GM21367 (cell line): Measurements from ENCODE around the gene CENPB.
A peak's percentile ranks its signal among the peaks of the same experiment; 100 is the strongest.

Experiments
- ATAC-seq: cut with Tn5 transposase; IDR thresholded peaks from one replicate; pipeline ENCODE4 v1.9.1; 2021; ENCODE audit not compliant: unreplicated experiment

Gene CENPB

DNA sequence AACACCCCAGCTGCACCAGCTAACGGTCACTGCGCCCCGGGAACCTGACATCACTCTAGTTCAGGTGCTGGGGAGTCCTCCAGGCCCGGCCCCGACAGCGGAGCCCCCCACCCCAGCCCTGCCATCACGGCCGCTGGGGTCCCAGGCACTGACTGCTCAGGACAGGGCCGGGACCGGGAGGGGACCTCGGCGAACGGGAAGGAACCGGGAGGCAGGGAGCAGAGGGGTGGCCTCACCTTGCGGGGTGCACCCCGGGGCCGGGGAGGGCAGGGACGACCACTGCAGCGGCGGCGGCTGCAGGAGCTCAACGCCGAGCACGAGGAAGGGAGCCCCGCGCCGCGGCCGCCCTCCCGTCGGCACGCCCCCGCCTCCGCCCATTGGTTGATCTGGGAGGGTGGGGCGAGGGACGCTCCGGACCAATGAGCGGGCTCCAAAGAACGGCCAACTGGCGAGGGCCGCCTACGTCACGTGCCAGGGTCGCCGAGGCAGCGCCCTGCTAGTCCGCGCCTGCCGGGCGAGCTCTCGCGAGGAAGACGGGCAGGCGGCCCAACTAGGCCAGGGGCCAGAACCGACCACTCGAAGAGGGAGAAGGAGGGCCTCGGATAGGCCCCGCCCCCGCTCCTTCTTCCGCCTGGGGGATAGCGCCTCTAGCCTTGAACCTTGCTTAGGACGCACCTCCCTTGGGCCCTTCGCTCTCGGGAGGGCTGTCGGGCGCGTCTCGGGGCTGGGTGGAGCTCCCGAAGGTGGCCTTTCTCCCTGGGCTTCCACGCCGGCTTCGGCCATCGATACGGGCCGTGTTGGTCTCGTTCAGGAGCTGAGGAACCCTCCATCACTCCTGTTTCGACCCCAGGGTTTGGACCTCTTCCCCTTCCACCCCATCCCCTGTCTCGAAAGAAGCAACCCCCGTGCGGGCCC is 18.9 kb downstream of the CENPB start, which contains the start of gene ADISSP:
Gene ADISSP, minus strand, starts transcription at position 327 of the 915 bp plus-strand sequence. CDS start 7,653 bp downstream, outside the sequence.
- ATAC-seq, result peak; percentile 89

DNA sequence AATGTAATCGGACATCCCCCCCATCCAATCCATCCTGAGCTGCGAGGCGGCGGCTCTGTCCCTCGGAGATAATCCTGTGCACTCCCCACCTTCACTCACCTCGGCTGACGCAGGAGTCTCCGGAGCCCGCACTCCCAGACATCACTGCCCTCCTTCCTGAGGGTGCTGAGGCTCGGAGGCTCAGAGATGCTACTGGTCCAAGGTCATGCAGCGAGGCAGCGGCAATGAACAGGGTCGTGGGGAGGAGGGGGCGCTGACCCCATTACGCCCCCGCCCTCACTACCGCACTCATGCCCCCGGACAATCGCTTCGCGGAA is 19.5 kb downstream of the CENPB start:
- ATAC-seq, result no peak

DNA sequence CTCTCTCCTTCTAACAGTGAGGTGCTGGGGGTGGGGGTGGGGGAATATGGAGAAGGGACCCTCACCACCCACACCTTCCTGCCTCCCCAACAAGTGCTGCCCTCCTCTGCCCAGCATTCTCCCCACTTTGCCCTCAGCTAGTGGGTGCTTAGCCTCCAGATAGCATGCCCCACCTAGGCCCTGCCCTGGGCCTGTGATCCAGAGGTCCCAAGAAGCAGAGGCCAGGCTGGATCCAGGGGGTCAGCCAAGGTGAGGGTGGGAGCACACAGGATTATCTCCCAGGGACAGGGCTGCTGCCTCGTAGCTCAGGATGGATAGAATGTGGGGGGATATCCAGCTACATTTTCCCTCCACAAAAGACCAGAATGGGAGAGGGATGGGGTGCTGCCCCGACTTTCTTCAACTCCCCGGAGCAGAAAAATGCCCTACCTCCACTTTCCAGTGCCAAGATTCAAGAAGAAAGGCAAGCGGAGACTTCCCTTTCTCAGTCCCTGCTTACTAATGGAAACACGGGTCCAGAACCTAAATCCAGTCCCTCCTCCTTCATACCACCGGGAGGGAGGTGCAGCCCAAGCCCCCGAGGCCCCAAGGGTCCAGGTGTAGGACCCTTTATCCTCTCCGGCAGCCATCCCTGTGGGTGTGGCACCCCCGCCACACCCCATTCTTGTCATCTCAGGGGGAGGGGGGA is 20.0 kb downstream of the CENPB start:
- no peak for ATAC-seq

DNA sequence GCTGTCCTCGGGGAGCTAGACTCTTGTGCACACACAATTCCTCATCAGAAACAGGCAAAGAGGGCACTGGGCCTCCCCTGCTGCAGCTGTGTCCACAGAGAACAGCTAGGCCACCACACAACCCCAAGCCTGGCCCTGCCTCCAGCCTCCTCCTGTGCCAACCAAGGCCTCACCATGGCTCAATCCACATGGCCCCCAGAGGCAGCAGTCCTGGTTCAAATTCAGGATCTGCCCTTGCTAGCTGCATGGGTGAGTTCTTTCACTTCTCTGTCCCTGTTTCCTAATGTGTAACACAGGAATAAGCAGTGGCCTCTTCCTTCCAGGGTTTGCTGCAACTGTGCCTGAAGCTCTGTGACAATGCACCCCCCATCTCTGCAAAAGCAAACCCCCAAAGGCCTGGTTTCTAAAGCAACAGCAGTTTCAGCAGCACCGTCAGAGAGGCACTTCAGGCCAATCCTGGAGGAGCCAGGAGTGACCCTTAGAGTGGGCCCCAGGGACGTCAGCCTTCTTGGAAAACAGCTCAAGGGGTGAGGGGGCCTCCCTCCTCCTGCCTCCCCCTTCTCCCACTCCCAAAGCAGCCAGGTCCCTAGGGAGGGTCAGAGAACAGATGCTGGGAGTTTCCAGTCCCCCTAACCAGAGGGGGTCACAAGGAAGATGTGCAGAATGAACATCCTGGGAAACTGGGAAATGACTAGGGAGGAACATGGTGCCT is 21.2 kb downstream of the CENPB start:
- no peak for ATAC-seq

DNA sequence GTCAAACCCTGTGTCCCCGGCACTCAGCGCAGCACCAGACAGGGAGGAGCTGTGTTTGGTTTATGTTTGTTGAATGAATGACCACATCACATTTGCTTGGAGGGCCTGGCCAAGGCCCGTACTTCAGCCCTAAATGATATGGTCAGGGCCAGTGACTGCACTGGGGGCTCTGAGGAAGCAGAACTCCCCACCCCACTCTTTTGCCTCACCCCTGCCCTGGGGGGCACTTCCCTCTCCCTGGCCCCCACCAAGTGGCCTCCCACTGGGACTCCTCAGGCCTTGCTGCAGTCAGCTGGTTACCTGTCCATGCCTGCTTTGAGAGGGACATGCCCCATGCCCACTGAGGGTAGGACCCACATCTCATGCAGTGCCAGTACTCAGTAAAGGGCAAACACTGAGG is 21.9 kb downstream of the CENPB start:
- no peak for ATAC-seq

DNA sequence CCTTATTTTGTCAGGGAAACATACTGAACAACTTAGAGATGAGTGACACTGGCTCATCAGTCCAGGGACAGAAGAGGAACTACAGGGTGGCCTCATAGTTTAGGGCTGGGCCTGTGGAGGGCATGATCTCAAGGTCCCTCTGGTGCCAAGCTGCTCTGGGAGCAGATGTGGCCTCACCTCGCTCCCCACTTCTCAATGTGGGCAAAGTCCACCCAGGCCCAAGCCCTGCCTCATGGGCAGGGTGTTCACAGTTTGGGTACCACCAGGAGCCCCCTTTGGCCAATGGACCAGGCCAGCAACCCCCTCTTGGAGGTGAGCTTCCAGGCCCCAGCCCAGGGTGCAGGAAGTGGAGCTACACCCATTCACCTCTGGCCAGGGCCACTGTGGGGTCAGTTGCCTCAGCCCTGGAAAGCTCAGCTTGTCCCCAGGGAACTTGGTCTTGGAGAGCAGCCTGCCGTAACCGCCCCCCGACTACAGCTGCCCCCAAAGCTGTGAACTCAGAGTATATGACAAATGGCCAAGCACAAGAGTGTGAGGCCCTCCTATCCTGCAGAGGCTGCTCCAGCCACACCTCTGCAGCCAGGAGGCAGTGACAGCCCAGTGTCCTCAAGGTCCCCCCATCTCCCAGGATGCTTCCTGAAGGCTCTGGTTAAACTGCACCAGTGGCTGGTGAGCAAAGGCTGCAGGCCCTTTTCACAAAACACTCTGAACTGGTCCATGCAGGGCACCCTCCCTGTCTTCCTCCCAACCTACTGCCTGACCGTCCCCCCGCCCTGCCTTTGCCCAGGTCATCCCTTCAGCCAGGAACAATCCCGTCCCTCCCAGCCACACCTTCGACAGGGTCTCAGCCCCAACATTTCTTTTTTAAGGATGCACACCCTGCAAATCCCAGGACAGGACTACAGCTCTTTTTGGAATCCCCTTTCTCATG is 22.6 kb downstream of the CENPB start:
- no peak for ATAC-seq

DNA sequence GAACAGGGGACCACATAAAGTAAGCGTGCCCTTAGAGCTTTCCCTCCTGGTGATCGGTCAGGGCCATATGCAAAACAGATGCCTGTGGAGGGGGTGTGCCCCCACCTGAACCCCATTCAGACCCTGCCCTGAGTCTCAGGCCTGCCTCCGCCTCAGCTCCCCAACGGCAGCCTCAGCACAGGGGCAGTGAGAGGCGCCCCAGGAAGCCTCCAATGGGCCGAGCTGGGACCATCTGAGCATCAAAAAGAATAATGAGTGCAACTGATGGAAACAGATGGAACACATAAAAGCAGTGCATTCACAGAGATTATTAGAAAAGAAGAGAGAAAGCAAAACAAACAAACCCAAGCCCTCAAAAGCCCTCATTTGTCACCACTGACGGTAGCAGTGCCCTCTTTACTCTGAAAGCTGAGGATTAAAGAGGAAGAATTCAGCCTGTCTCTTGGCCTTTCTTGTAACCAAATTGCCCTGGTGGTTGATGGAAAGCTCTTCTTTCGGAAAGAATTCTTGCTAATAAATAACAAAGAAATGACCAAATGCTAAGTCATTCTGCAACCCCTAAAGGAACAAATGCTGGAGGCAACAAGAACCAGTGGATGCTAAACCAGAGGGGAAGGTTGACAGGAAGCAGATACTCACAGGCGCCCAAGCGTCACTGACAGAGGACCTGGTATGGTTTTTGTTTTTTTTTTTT is 25.7 kb downstream of the CENPB start:
- no peak for ATAC-seq

DNA sequence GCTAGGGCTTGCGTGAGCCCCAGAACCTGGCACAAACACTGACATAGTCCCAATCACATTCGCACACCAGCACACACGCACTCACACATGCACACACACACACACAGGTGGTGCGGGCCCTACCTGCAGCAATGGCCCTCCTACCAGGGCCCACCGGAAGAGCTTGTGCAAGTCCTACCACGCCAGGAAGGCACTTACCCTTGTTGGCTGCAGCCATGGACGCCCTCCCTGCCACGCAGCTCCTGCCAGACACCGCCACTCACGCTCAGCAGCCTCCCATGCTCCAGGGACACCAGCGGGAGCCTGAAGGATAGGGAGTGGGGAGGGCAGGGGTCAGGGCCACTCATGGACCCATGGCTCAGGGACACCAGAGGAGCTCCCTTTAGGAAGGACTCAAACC is 26.7 kb downstream of the CENPB start:
- no peak for ATAC-seq

DNA sequence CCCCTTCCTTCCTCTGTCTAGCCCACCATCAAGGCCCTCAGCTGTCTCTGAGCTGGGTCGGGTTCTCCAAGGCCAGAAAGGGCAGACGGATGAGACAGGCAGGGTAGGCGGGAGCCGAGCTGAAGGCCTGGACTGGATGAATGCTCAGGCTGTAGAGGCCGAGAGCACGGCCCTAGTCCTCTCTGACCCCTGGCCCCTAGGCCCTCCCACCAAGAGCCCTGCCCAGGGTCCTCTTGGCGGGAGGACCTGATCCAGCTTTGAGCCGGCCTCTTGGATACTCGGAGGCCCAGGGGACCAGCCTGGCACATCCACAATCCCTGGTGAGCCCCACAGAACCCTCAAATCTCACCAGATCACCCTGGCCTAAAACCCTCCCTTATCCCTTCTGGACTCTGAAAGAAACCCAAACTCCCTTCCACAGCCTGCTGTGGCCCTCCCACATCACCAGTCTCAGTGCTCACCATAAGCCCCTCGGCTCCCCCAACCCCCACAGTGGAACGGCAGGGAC is 27.2 kb downstream of the CENPB start:
- ATAC-seq, result no peak

DNA sequence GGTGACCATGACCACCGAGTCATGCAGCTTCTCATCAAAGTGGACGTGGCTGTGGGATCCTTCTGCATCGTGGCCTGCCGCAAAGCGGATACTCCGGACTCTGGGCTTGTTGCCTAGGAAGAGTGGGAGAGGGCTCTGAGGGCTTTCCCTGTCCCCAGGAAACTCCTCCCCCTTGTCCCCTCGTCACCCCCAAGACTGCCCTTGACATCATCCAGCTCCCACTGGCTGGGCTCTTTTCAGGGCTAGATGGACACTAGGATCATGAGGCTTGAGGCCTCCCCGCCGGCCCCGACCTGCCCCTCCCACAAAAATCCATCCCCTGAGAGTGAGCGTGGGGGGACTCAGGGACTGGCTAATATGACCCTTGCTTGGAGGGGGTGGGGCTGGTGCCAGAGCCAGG is 28.0 kb downstream of the CENPB start:
- ATAC-seq, result no peak

DNA sequence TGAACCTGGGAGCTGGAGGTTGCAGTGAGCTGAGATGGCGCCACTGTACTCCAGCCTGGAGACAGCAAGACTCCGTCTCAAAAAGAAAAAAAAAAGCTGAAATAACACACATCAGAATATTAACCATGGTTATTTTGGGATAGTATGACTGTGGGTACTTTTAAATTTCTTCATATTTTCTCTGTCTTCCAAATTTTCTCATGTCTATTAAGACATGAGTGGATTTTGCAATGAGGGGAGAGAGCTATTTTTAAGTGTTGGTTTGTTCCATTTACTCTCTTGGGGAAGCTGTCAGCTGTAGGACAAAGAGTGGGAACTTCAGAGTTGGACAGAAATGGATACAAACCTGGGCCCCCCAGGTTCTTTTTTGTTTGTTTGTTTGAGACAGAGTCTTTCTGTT is 29.3 kb downstream of the CENPB start:
- ATAC-seq, result no peak

DNA sequence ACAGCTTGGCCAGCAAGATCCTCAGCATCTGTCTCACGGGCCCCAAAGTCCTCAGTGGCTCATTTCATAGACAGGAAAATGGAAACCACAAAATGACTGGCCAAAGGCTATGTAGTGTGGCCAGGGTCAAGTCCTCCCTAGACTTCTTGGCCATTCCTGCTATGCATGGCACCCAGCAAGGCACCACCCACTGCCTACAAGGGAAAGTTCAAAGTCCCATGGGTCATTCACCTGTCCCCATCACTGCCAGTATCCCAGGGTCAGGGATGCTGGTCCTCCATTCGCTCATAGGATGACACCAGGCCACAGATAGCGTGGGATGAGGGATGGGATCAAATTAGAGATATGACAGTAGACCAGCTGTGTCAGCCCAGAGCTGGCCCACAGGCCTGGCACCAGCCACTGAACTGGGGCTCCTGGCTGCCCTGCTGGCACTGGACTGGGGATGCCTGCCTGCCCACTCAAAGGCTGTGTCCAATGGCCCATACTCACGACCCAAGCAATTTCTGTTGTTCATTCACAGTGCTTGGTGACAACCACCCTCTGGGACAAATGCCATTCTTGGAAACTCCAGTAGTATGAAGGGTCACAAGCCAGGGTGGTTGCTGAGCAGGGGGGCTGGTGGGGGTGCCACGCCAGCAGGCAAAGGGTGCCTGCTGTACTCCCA is 30.6 kb downstream of the CENPB start:
- ATAC-seq, result no peak

DNA sequence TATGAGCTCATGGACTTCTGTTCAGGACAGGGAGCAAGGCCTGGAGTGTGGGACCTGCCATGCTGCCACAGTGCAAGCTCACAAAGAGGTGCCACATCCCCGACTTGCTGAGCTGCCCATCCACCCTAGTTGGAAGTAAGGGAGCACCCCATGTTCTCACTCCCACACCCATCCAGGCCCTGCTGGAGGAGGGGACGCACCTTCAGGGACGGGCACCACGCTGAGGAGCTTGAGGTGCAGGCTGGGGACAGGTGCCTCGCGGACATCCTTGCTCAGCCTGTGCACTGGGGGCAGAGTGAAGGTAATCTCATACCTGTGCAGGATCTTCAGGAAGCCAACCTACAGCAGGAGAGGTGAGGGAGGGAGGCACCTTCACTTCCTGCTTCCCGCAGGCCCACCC is 31.3 kb downstream of the CENPB start:
- no peak for ATAC-seq

DNA sequence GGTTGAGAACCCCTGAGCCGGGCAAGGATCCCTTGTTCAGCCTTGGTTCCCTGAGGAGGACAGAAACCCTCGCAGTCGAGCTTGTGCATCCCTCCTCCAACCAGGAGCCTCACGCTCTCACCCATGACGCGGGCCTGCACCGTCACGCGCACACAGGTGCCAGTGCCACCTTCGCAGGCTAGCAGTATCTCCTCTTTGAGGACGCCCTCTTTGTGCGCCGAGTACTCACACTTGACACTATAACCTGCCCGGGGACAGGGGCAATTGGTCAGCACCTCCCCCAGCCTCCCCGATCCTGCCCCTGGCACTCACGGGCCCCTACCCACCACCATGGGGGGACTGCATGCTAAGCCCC is 32.3 kb downstream of the CENPB start:
- ATAC-seq, result no peak

DNA sequence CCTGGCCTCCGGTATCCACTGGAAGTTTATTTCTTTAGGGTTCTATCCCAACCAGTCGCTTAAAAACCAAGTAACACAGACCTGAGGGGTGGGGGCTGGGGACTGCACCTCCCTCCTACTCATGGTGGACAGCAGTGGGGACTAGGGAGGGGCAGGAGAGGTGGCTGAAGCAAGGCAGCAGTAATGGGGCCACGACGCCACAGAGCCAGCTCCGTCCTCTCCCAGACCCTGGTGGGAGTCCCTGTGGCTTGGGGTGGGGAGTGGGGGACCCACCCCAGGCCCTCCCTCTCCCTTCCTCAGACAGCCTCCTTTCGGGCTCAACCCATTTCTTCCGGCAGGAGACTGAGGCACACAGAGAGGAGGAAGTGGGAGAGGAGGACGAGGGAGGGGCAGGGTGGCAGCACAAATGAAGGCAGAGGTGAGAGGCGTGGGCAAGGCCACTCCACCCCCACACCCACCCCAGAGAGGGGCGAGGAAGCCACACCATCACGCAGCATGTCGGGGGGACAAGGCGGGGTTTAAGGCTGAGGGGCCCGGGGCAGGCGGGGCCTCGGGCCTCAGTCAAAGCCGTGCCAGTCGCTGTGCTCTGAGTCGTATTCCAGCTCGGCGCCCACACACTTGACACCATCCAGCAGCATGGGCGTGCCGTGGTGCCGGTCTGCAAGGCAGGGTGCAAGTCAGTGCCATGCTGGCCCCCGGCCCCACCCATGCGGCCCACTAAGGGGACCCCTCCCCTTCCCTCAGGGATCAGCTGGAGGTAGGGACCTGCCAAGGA is 32.9 kb downstream of the CENPB start:
- no peak for ATAC-seq

DNA sequence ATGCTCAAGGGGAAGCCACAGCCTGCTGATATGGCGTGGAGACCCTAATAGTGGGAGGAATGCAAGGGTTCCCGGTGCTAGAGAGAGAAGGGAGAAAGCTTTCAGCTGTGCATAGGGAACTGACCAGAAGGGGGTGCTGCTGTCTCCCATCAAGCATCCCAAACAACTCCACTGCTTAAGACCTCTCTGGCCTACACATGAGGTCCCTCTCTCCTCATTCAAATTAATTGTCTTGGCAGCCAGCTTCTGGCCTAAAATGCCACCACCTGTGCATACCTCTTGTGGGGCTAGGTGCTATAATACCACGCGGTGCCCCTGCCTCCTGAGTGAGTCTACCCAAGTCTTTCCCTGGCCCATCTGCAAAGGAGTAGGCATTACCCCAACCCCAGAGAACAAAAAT is 33.4 kb downstream of the CENPB start:
- ATAC-seq, result no peak

DNA sequence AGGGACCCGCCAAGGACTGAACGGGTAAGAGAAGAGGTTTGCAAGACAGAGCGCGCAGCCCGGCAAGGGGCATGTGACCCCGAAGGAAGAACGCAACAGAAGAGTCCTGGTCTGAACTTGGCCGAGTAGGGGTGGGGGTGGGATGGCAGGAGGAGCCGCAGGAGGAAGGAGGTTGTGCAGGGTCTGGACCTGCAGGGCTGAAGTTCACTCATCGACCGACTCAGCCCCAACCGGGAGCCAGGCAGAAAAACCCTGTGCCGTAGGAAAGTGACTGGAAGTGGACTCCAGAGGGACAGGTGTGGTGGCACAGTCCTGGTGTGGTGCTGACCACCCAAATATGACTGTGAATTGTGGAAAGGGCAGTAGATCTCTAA is 34.2 kb downstream of the CENPB start:
- ATAC-seq, result no peak

DNA sequence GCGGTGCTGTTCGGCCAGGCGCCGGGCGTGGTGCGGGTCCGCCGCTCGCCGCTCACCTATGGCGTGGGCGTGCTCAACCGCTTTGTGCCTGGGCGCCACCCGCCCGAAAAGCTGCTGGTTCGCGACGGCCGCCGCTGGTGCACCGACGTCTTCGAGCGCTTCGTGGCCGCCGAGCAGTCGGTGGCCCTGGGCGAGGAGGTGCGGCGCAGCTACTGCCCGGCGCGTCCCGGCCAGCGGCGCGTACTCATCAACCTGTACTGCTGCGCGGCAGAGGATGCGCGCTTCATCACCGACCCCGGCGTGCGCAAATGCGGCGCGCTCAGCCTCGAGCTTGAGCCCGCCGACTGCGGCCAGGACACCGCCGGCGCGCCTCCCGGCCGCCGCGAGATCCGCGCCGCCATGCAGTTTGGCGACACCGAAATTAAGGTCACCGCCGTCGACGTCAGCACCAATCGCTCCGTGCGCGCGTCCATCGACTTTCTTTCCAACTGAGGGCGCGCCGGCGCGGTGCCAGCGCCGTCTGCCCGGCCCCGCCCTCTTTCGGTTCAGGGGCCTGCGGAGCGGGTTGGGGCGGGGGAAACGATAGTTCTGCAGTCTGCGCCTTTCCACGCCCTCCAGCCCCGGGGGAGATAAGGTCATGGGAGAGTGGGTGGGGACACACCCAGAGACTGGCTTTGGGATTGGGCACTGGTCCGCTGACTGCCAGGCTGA is 34.7 kb downstream of the CENPB start:
- ATAC-seq, result no peak
